ENCODE data around the gene MAN2A2. TPM values are rescaled to one million over a fixed set of nuclear protein-coding genes. Genes with fewer than 3 reads are reported as not detected.

MAN2A2 gene
- total RNA-seq, 1 experiment from 2014 or later: 27.4 TPM

GRCh38 chr15:90876046-90876445 lies 27.1 kb upstream of the MAN2A2 start:
- no peak for DNase-seq
- Histone ChIP-seq H3K79me1 (ENCODE audit: insufficient read depth, low read depth, low read length, poor library complexity, severe bottlenecking) (peaks cover 2% of the 10 kb centered on the region), H3K23me2 (ENCODE audit: insufficient read length, low read depth, low read length, poor library complexity, severe bottlenecking) (peaks cover 4% of the 10 kb centered on the region), H3K9me3 (ENCODE audit: control insufficient read depth, low read depth, low read length) (no peaks in the 10 kb centered on the region), H4K20me1 (ENCODE audit: control insufficient read depth, insufficient read depth, insufficient read length) (no peaks in the 10 kb centered on the region), H2BK20ac (ENCODE audit: low read depth, low read length, poor library complexity, severe bottlenecking) (no peak overlapping the region), H3K4me2 (ENCODE audit: insufficient read depth, insufficient read length, low read length) (no peak overlapping the region), H2BK12ac (ENCODE audit: insufficient read length, low read depth, low read length) (no peak overlapping the region), H4K8ac (replicated peaks; ENCODE audit: insufficient read length, low read depth, low read length) (no peak overlapping the region), H3K4me1 (ENCODE audit: insufficient read depth, low read length) (peaks cover 3% of the 10 kb centered on the region; the same call in 1 of the 2 replicates), H3K14ac (ENCODE audit: insufficient read depth, low read length) (peak overlapping the region; percentile 10; the same call in 1 of the 2 replicates), H2AFZ (ENCODE audit: low read length) (no peak overlapping the region), H3T11ph (ENCODE audit: low read length) (no peak overlapping the region), H2BK120ac (ENCODE audit: low read depth, low read length, poor library complexity, severe bottlenecking) (no peak overlapping the region), H2AK5ac (ENCODE audit: insufficient read length, low read length) (no peak overlapping the region), H3K56ac (ENCODE audit: insufficient read length, low read depth, low read length) (no peak overlapping the region), H3K9ac (ENCODE audit: extremely low read depth, insufficient read length, low read length) (no peak overlapping the region), H4K91ac (ENCODE audit: insufficient read length, low read depth, low read length) (no peak overlapping the region), H3K27me3 (ENCODE audit: insufficient read depth, low read length) (no peaks in the 10 kb centered on the region), H4K5ac (ENCODE audit: insufficient read length, low read depth, low read length) (no peak overlapping the region), H3K23ac (ENCODE audit: insufficient read length, low read depth, low read length) (no peak overlapping the region), H2BK15ac (ENCODE audit: low read depth, low read length) (no peak overlapping the region; the same call in 1 of the 2 replicates), H3K79me2 (ENCODE audit: insufficient read depth, low read length) (no peaks in the 10 kb centered on the region), H3K27ac (ENCODE audit: insufficient read length, low read depth, low read length) (no peak overlapping the region), H2BK5ac (ENCODE audit: insufficient read length, low read length) (no peak overlapping the region), H3K4ac (ENCODE audit: low read depth, low read length) (no peak overlapping the region), H3K18ac (ENCODE audit: insufficient read length, low read depth, low read length) (no peak overlapping the region)
- peaks cover 20 to 36% (median 33%) of the 10 kb centered on the region in 3 experiments; a peak in 6 of 7 replicates for H3K36me3 Mint-ChIP-seq (ENCODE audit: insufficient read depth in 1 of 3, low read depth in 3 of 3)
- no peaks in the 10 kb centered on the region for H3K9me3 Mint-ChIP-seq
- no CpG with 5 or more reads among the region's 20 CpGs for WGBS (ENCODE audit: extremely low coverage, insufficient read length, low lambda C conversion rate)
- peaks cover 23 to 28% of the 10 kb centered on the region in 2 experiments for H3K4me1 Mint-ChIP-seq
- no peak for TF ChIP-seq CTCF (conservative IDR thresholded peaks at IDR 0.05)
- no peaks in the 10 kb centered on the region for H3K27me3 Mint-ChIP-seq (ENCODE audit: low read depth)
- H3K27ac Mint-ChIP-seq: no peak overlapping the region; a peak in 1 of 7 replicates
- H3K4me3 Mint-ChIP-seq: no peak overlapping the region

Data from H9 (cell line).